ENCODE data around the gene EFTUD2. TPM values are rescaled to one million over a fixed set of nuclear protein-coding genes. Genes with fewer than 3 reads are reported as not detected.

Gene EFTUD2
- polyA plus RNA-seq, 4 donors: 79.4 to 119 (median 110) TPM

DNA sequence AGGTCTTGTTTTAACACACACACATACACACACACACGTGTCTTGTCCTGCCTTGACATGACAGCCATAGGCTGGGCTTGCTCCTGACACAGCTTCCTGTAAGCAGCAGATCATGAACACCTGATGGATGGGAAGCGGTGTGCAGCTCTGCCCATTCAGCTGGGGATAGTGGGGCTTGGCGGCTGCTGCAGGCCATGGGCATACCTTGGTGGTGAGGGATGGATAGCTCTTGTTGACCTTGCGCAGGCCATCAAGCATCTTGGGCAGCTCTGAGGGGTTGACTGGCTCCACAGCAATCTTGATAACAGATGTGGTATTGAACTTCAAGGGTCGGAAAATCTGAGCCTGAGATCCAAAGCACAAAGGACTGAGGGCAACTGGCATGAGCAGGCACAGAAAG lies 39.5 kb downstream of the EFTUD2 start:
- DNase-seq (ENCODE audit: low read depth in 4 of 4, low spot score in 3 of 4): no peak

DNA sequence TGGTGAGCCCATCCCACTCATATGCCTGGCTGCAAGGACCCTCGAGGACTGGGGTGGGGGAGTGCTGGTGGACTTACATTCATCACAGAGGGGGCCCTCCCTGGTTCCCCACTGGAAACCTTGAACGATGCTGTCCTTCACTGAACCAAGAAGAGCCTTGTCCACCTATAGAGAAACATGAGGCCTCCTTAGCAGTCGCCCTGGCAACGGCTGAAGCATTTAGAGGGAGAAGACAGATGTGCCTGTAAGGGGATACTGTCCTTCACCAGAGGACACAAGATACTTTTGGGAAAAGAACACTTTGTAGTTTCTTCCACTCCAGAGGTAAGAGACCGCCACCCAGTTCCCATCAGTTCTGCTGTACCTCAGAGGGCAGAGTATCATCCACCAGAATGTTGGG lies 45.1 kb downstream of the EFTUD2 start:
- DNase-seq (ENCODE audit: low read depth in 4 of 4, low spot score in 3 of 4): no peak

DNA sequence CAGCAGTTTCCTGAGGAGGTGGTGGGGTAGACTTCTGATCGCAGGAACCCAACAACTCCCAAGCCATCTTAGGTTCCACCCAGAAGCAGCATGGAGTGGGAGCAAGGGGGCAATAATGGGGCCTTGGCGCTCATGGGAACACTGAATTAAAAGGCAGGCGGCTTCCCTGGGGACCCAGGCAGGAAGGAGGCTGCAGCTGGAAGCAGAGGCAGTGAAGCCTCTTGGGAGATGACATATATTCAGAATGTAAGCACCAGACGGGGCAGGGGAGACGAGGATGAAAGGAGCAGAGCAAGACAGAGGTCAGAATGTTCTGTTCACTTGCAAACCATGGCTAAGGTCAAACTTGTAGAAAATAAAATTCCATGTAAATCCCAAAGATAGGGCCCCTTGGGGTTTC lies 48.6 kb downstream of the EFTUD2 start:
- no peak for DNase-seq (ENCODE audit: low read depth in 4 of 4, low spot score in 3 of 4)

DNA sequence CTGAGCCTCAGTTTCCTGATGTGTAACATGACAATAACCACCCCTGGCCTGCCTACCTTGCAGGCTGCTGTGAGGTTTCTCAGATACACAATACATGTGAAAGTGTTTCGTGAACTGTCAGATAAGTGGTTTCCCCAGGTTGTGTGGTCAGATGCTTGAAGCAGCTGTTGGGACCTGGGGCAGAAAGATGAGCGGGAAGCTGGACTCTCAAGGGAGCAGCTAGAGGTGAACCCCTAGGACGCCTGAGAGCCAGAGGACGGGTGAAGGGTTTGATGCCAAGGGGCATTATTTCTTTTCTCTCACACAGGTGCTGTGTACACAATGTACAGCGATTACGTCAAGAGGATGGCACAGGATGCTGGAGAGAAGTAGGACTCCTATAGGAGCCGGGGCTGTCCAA lies 49.2 kb downstream of the EFTUD2 start:
- DNase-seq (ENCODE audit: low read depth in 4 of 4, low spot score in 3 of 4): no peak

DNA sequence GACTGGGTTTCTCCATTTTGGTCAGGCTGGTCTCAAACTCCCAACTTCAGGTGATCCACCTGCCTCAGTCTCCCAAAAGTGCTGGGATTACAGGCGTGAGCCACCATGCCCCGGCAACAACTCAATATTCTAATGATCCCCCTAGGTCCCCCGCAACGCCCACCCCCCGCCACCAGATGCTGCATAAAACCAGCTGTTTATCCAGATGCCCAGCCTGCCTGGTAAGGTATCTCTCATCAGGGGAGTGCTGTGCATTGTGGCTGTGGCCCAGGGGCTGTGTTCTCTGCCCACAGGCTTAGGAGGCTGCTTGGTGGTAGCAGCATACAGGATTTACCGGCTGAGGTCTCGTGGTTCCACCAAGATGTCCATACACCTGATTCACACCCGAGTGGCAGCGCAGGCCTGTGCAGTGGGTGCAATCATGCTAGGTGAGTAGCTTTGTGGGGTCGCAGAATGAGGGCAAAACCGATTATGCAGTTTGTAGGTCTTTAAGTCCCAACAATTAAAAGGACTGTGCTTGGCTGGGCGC lies 50.2 kb downstream of the EFTUD2 start:
- DNase-seq (ENCODE audit: low read depth in 4 of 4, low spot score in 3 of 4): no peak

DNA sequence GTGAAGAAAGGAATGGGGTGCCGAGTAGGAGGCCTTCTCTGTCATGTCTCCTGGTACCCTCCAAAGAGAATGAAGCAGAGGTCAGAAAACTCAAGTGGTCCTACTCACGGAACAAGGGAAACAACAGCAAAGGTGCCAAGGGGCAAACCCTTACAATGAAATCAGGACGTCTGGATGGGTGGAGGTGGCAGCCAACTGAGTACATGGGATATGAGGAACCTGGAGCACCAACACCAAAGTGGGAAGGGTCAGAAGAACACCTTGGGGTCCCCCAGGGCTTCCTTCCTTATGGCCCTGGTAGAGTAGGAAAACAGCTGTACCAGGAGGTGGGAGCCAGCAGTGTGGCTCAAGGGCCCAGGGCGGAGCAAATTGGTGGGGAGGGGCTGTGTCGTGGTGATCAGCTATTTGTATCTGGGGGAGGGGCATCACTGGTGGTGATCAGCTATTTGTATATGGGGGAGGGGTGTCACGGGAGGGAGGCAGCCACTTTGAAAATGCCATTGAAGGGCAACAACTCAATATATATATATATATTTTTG lies 50.9 kb downstream of the EFTUD2 start:
- no peak for DNase-seq (ENCODE audit: low read depth in 4 of 4, low spot score in 3 of 4)

DNA sequence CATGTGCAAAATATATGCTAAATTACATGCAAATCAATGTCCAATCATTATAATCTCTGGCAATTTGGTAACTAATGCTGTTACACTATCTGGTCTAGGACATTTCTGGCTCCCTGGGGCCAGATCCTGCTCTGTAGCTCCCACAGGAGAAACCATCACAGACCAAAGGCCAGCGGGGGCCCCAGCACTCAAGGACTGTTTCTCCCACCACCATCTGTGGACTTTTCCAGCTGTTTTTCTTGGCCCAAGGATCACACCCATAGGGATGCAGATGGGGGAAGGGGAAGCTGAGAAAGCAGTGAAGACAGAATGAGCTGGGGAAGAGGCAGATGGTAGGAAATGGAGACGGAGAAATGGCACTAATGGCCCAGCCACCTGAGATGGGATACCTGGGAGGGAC lies 51.7 kb downstream of the EFTUD2 start, which contains the start of gene HIGD1B:
Gene HIGD1B, plus strand, starts transcription at position 298 of the 400 bp plus-strand sequence. CDS start 270 bp downstream, outside the sequence.
- no peak for DNase-seq (ENCODE audit: low read depth in 4 of 4, low spot score in 3 of 4)

DNA sequence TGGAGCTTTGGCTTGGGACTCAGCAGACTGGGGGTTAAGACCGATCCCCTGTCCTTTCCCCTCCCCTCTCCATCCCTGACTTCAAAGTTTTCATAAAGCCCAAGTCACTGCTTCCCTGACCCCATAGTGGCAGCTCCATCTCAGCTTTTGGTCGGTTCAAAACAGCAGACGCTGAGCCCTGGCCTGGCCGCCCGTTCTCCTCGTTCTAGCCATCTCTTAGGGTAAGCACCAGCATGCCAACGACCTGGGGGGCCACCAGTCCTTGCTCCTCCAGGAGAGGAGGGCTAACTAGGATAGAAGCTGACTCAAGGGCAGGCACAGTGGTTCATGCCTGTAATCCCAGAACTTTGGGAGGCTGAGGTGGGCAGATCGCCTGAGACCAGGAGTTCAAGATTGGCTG lies 53.0 kb downstream of the EFTUD2 start:
- no peak for DNase-seq (ENCODE audit: low read depth in 4 of 4, low spot score in 3 of 4)

DNA sequence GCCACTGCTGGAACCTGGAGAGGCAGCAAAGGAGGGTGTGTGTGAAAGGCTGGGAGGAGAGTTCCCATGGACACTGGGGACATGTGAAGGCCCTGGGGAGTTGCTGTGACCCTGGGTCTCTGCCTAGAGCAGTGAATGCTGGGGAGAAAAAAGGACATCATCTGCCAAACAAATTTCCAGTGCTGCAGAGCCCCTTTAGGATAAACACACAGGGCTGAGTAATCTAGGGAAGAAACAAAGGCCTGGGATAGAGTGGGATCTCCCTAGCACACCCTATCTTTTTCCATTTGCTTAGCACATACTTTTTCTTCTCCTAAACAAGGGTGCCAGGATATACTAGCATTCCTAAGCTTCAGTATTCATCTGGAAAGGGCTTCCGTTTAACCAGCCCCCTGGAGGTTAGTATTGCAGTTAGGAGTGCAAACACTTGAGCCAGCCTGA lies 54.8 kb downstream of the EFTUD2 start:
- no peak for DNase-seq (ENCODE audit: low read depth in 4 of 4, low spot score in 3 of 4)

DNA sequence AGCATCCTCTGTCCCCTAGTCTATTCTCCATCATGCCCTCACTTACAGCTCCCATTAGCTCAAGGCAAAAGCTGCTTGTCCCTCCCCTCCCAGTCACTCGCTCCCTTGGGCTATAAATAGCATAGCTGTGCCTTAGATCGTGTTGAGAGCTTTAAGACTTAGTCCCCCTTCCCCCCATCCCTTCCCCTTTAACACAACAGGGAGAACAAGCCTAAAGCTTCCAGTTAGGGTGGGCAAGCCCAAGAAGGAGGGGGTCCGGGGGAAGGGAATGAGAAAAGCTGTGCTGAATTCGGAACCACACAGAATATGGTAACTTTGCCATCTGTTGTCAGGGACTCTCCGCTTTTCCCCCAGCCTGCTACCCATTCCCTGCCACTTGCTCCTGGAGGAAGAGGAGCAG lies 56.5 kb downstream of the EFTUD2 start:
- no peak for DNase-seq (ENCODE audit: low read depth in 4 of 4, low spot score in 3 of 4)

DNA sequence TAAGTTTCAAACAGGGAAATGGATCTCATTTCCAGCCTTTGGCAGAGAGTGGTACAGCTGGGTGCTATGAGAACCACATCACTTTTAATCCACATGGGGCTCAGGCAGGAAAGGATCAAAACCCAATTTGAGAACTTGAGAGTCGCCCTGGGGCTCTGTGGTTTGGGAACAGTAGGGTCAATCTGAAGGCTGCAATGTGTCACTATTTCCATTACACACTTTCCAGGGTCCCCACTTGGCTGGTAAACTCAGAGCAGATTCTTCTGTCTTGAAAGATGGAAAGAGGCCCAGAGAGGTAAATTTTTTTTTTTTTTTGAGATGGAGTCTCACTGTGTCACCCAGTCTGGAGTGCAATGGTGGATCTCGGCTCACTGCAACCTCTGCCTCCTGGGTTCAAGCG lies 58.3 kb downstream of the EFTUD2 start:
- no peak for DNase-seq (ENCODE audit: low read depth in 4 of 4, low spot score in 3 of 4)

DNA sequence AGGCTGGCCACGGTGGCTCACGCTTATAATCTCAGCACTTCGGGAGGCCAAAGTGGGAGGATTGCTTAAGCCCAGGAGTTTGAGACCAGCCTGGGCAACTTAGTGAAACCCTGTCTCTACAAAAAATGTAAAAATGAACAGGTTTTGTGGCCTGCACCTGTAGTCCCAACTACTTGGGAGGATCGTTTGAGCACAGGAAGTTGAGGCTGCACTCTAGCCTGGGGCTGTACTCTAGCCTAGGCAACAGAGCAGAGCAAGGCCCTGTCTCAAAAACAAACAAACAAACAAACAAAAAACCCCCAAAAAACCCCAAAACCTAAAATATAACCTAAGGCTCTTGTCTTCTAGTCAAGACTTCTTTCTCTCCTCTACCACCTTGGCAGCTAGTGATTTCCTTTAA lies 59.0 kb downstream of the EFTUD2 start:
- no peak for DNase-seq (ENCODE audit: low read depth in 4 of 4, low spot score in 3 of 4)

DNA sequence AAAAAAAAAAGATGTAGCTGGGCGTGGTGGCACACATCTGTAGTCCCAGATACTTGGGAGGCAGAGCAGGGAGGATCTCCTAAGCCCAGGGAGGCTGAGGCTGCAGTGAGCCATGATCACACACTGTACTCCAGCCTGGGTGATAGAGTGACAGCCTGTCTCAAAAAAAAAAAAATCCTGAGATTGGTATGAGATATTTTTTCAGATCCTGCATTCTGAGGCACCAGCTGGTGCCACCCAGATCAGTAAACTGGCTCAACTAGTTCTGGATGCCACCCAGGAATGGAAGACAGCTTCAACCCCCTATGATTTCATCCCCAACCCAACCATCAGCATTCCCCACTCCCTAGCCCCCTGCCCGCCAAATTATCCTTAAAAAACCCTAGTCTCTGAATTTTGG lies 62.0 kb downstream of the EFTUD2 start:
- DNase-seq (ENCODE audit: low read depth in 4 of 4, low spot score in 3 of 4): no peak

DNA sequence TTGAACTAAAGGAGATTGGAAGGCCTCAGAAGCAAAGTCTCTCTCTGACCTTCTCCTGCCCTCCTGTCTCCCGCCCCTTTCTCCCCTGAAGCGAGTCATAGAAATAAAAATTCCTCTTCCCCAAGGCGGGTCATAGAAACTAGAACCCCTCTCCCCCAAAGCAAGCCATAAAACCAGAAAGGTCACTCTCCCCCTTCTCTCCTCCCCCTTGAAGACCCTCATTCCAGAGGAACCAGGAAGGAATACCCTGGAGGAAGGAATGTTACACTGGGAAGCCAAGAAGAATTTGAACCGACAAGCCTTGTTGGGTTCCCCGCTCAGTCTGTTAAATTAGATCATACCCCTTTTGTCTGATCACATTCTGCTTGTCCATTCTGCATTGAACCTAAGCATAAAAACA lies 66.4 kb downstream of the EFTUD2 start:
- DNase-seq (ENCODE audit: low read depth in 4 of 4, low spot score in 3 of 4): no peak

DNA sequence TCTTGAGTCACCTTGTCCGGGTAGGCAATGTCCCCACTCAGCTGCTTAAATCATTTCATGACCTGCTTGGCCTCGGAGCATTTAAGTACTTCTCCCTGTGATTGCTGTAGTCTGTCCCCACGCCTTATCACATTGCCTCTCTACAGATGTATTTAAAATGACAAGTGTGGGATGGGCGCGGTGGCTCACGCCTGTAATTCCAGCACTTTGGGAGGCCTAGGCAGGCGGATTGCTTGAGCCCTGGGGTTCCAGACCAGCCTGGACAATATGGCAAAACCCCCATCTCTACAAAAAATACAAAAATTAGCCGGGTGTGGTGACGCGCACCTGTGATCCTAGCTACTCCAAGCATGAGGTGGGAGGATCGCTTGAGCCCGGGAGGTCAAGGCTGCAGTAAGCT lies 67.9 kb downstream of the EFTUD2 start:
- no peak for DNase-seq (ENCODE audit: low read depth in 4 of 4, low spot score in 3 of 4)

DNA sequence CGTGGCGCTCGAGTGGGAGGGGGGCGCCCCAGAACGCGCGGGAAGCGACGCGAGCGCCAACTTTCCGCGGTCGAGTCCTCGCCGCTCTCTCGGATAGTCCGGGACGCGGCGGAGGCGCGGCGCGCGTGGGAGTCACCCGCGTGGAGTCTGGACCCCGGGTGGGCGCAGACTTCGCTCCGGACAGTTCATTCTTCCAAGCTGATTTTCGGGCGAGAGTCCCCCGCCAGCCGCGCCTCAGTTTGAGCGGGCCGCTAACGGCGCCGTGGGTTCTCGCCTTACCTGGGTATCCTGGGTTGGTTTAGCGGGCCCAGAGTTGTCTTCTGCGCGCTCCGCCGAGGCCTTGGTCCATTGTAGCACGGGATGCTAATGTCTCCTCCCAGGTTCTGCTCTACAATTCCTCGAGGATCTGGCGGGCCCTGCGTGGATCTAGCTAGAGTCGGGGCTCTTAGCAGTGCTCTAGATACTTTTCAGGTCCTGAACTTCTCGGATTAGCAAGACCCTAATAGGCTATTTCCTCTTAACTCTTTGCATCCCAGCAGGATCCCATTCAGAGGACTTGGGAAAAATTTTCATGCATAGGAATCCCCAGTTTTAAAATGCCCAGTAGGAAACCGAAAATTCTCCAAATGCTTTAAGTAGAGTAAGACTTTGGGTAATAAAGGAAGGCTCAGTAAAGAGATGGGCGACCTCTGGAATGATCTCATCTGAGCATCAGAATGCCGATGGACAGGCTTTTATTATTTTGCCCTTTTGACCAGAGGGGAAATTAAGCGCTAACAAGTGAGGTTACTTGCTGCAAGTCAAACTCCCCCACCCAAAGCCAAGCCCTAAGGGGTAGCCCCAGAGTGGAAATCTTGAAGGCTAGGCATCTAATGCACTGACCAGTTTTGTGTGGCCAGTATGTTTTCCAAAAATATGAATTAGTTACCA lies 68.6 kb downstream of the EFTUD2 start:
- no peak for DNase-seq (ENCODE audit: low read depth in 4 of 4, low spot score in 3 of 4)

DNA sequence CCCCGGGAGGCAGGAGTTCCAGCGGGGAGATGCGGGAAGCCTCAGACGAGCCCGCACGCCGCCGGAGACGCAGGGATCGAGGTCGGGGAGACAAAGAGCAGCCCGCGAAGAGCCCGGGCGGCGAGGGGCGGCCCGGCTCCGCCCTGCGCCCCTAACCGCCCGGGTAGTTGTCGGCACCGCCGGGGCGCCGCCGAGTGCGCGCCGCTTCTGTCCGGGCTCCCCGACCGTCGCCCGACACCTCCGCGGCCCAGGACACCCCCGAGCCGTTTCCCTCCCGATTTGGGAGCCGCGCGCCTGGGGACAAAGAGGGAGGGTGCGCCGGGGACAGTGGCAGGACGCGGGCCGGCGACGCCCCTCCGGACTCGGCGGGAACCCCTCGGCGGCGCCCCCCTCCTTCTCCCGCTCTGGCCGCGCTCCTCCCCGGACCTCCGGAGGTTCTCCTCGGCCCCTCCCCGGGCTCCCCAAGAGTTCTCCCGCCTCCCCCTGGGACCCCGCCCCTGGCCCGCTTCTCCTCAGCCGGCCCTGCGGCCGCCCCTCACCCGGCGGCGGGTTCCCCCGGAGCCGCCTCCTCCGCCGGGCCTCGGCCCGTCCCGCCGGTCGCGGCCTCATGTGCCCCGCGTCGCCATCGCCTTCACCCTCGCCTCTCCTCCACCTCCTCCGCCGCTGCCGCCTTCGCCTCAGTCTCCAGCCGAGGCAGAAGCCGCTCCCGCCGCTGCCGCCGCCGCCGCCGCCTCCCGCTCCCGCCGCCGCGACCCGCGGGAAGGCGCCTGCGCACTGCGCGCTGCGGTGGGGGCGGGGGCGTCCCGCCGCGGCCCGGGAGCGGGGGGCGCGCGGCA lies 69.5 kb downstream of the EFTUD2 start, which contains the start of gene GJC1:
Gene GJC1, minus strand, starts transcription at position 765 of the 836 bp plus-strand sequence. CDS start 24,470 bp downstream, outside the sequence.
- DNase-seq (ENCODE audit: low read depth in 4 of 4, low spot score in 3 of 4): peak in 1 of 4 donors; percentile 42

DNA sequence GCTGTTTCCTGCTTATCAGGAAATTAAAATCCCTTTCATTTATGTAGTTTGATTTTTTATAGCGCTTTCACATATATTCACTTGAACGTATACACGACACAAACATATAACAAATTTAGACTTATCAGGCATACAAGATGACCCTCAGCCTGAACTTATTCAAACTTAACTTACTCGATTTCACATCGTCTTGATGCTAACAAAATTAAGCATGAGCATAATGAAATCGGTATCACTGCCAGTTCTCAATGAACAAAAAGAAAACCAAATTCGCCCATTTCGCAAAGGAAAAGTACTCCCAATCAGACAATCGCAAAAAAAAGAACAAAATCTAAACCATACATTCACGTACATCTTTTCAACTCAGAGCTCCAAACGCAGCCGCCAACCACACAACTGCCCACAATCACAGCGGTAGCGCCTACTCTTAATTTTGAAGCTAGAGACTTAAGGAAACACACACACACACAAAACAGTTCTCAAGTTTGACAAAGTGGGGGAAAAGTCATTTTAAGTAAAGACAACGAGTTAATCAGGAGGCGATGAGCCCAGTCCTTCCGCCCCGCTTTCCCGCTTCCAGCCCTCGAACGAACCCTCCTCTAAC lies 70.2 kb downstream of the EFTUD2 start:
- DNase-seq (ENCODE audit: low read depth in 4 of 4, low spot score in 3 of 4): no peak

DNA sequence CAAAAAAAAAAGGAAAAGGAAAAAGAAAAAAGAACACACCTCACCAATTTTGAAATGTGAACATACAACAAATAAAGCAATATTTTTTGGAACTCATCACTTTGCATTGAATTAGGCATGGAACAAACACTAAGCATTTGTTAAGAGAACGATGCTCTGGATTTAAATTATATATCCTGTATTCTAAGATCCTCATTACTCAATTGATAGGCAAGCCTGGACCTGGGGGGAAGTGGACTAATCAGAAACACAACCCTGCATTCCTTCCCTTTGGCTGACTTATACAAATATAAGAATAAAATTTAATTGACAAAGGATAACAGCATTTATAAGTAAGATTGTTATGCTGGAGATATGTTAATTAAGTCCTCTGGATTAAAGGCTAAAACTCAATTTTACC lies 71.4 kb downstream of the EFTUD2 start:
- no peak for DNase-seq (ENCODE audit: low read depth in 4 of 4, low spot score in 3 of 4)

DNA sequence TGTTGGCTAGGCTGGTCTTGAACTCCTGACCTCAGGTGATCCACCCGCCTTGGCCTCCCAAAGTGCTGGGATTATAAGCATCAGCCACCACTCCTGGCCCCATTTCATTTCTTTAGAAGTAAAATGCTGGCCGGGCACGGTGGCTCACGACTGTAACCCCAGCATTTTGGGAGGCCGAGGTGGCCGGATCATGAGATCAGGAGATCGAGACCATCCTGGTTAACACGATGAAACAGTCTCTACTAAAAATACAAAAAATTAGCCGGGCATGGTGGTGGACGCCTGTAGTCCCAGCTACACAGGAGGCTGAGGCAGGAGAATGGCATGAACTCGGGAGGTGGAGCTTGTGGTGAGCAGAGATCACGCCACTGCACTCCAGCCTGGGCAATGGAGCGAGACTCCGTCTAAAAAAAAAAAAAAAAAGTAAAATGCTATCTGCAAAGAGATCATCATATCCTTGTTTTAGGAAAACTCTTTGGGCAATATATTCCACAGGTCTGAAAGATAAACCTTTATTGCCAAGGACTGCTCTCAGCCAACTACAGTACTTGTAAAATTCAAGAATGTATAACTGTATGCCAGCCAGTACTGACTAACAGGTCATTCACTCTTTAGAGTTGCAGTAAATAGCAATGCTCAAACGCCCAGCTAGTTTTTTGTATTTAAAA lies 73.0 kb downstream of the EFTUD2 start:
- DNase-seq (ENCODE audit: low read depth in 4 of 4, low spot score in 3 of 4): no peak

Data from left renal pelvis (tissue), 4 donors.